WTC11 (cell line): ENCODE measurements around the gene GALT. TPM values are rescaled to one million over a fixed set of nuclear protein-coding genes. Genes with fewer than 3 reads are reported as not detected.

Experiments used
- ATAC-seq: fragments of 200-7000 bp; cut with Tn5 transposase; 2 replicates; pipeline ENCODE4 v1.10.0; 2021; ENCODE audit warnings: mild to moderate bottlenecking, moderate library complexity
- CTCF ChIA-PET: fragments of 300-600 bp; sonication (Branson Sonifier 250); formaldehyde crosslinking; loops from one replicate; lab custom pipeline; 2021; ENCODE audit warnings: antibody characterized with exemption; lab: Charles Lee
- POLR2A ChIA-PET: fragments of 350-600 bp; sonication (Branson Sonifier 250); formaldehyde crosslinking; loops from one replicate; lab custom pipeline; 2021; ENCODE audit warnings: antibody characterized with exemption; lab: Charles Lee
- DNase-seq: peaks from one replicate; pipeline ENCODE4 v3.0.0; 2021; ENCODE audit warnings: low spot score
- H3K27ac Mint-ChIP-seq: 2 replicates; pipeline ENCODE4 v1.8.0; 2021; ENCODE audit warnings: mixed read lengths
- H3K27me3 Mint-ChIP-seq: 2 replicates; pipeline ENCODE4 v1.8.0; 2021; ENCODE audit warnings: low read depth, mild to moderate bottlenecking, moderate library complexity, mixed read lengths
- H3K36me3 Mint-ChIP-seq: 2 replicates; pipeline ENCODE4 v1.8.0; 2021; ENCODE audit warnings: mixed read lengths
- H3K4me1 Mint-ChIP-seq: 2 replicates; pipeline ENCODE4 v1.8.0; 2022; ENCODE audit warnings: mixed read lengths
- H3K4me3 Mint-ChIP-seq: 2 replicates; pipeline ENCODE4 v1.8.0; 2021; ENCODE audit warnings: mild to moderate bottlenecking, moderate library complexity, mixed read lengths
- H3K9me3 Mint-ChIP-seq: 2 replicates; pipeline ENCODE4 v1.8.0; 2021; ENCODE audit warnings: mixed read lengths
- ATF3 ChIP-seq: sonication (generic); formaldehyde crosslinking; conservative IDR thresholded peaks from 2 replicates; pipeline ENCODE4 v1.8.1; 2022; ENCODE audit warnings: mild to moderate bottlenecking, missing genetic modification reagents
- FOXP4 ChIP-seq: sonication (generic); formaldehyde crosslinking; IDR thresholded peaks from 2 replicates; pipeline ENCODE4 v1.8.0; 2022; ENCODE audit warnings: mild to moderate bottlenecking, missing genetic modification reagents
- GTF2I ChIP-seq: fragments of 250-450 bp; sonication (Bioruptor Pico); conservative IDR thresholded peaks from 2 replicates; pipeline ENCODE4 v1.4.0; 2021; ENCODE audit warnings: mild to moderate bottlenecking
- MAX ChIP-seq: sonication (generic); formaldehyde crosslinking; IDR thresholded peaks from 2 replicates; pipeline ENCODE4 v1.8.0; 2022; ENCODE audit warnings: mild to moderate bottlenecking, missing genetic modification reagents
- NR2C2 ChIP-seq: sonication (generic); formaldehyde crosslinking; IDR thresholded peaks from 2 replicates; pipeline ENCODE4 v1.8.0; 2022; ENCODE audit warnings: mild to moderate bottlenecking, missing genetic modification reagents
- PRDM15 ChIP-seq: sonication (generic); formaldehyde crosslinking; IDR thresholded peaks from 2 replicates; pipeline ENCODE4 v1.8.0; 2022; ENCODE audit warnings: missing genetic modification reagents
- RELA ChIP-seq: sonication (generic); formaldehyde crosslinking; IDR thresholded peaks from 2 replicates; pipeline ENCODE4 v1.8.1; 2022; ENCODE audit warnings: missing genetic modification reagents, mild to moderate bottlenecking, borderline replicate concordance
- SOX15 ChIP-seq: fragments of 250-450 bp; sonication (Bioruptor Pico); IDR thresholded peaks from 2 replicates; pipeline ENCODE4 v1.9.0; 2021; ENCODE audit warnings: mild to moderate bottlenecking
- TP53 ChIP-seq: sonication (generic); formaldehyde crosslinking; IDR thresholded peaks from 2 replicates; pipeline ENCODE4 v1.8.1; 2023; ENCODE audit warnings: mild to moderate bottlenecking, missing genetic modification reagents
- USF2 ChIP-seq: sonication (generic); formaldehyde crosslinking; IDR thresholded peaks from 2 replicates; pipeline ENCODE4 v1.8.1; 2023; ENCODE audit warnings: mild to moderate bottlenecking, missing genetic modification reagents, moderate library complexity
- ZMAT4 ChIP-seq: fragments of 250-450 bp; sonication (Bioruptor Pico); IDR thresholded peaks from 2 replicates; pipeline ENCODE4 v1.9.0; 2021; ENCODE audit warnings: mild to moderate bottlenecking
- ZNF121 ChIP-seq: sonication (generic); formaldehyde crosslinking; IDR thresholded peaks from 2 replicates; pipeline ENCODE4 v1.8.0; 2023; ENCODE audit warnings: missing genetic modification reagents
- total RNA-seq: library from RNA; stranded (reverse); gene quantifications from 3 replicates; pipeline ENCODE4 v1.2.3, GENCODE V29; 2021
- TF ChIP-seq, protein P1 (sequence below): sonication (generic); formaldehyde crosslinking; IDR thresholded peaks from 2 replicates; pipeline ENCODE4 v1.8.1; 2023; ENCODE audit warnings: mild to moderate bottlenecking, missing genetic modification reagents, borderline replicate concordance

GALT gene
- total RNA-seq, 1 experiment from 2014 or later = 39.7 TPM

DNA sequence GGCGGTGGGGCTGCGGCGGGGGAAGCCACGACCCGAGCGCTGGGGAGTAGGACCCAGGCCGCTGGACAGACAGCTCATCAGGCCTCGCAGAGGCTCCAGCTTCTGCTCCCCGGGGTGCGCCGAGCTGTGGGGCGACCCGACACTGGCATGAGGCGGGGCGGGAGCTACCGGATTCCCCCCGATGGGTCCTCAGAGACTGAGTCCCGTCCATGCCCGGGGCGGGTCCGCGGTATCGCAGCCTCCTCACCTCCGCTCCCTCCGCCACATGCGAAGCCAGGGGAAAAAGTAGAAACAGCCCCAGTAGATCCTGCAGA, 18.5 kb downstream of the GALT start:
- TF ChIP-seq USF2 (CRISPR knock-in tag) (no peak), NR2C2 (CRISPR knock-in tag) (no peak), FOXP4 (0 out of 2 replicates have a peak, but pooled peaks have one; percentile 4), ZNF121 (CRISPR knock-in tag) (no peak), SOX15 (no peak), ZMAT4 (CRISPR knock-in tag) (no peak), TP53 (peak; percentile 23; the same call in 1 of the 2 replicates), GTF2I (CRISPR knock-in tag) (no peak), ATF3 (CRISPR knock-in tag) (no peak), PRDM15 (CRISPR knock-in tag) (peak; percentile 34; the same call in 1 of the 2 replicates), MAX (CRISPR knock-in tag) (0 out of 2 replicates have a peak, but pooled peaks have one; percentile 37), RELA (no peak)
- TF ChIP-seq, protein P1, sequence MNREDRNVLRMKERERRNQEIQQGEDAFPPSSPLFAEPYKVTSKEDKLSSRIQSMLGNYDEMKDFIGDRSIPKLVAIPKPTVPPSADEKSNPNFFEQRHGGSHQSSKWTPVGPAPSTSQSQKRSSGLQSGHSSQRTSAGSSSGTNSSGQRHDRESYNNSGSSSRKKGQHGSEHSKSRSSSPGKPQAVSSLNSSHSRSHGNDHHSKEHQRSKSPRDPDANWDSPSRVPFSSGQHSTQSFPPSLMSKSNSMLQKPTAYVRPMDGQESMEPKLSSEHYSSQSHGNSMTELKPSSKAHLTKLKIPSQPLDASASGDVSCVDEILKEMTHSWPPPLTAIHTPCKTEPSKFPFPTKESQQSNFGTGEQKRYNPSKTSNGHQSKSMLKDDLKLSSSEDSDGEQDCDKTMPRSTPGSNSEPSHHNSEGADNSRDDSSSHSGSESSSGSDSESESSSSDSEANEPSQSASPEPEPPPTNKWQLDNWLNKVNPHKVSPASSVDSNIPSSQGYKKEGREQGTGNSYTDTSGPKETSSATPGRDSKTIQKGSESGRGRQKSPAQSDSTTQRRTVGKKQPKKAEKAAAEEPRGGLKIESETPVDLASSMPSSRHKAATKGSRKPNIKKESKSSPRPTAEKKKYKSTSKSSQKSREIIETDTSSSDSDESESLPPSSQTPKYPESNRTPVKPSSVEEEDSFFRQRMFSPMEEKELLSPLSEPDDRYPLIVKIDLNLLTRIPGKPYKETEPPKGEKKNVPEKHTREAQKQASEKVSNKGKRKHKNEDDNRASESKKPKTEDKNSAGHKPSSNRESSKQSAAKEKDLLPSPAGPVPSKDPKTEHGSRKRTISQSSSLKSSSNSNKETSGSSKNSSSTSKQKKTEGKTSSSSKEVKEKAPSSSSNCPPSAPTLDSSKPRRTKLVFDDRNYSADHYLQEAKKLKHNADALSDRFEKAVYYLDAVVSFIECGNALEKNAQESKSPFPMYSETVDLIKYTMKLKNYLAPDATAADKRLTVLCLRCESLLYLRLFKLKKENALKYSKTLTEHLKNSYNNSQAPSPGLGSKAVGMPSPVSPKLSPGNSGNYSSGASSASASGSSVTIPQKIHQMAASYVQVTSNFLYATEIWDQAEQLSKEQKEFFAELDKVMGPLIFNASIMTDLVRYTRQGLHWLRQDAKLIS (CRISPR knock-in tag) = no peak
- Mint-ChIP-seq H3K27me3 (peaks cover 10% of the 10 kb centered on the region), H3K27ac (no peak overlapping the region), H3K36me3 (peaks cover 20% of the 10 kb centered on the region), H3K4me3 (peak overlapping the region; percentile 94), H3K9me3 (peaks cover 15% of the 10 kb centered on the region), H3K4me1 (peaks cover 9% of the 10 kb centered on the region)
- DNase-seq (no peak), ATAC-seq (no peak)
- ChIA-PET CTCF (interaction anchor here (0.6 to 4.0 kb wide), 23 partner anchors 9 to 981 kb away, joined by 3 to 65 read pairs (median 5); partner anchors contain the start of genes ARID3C, DCTN3, GALT and IL11RA), POLR2A (interaction anchor here (1.0 to 1.9 kb wide), 4 partner anchors 10 to 27 kb away, joined by 3 to 11 read pairs (median 6); partner anchors contain the start of genes GALT and SIGMAR1)
